SIG-M5 treated with dmso at 0.1 percent for 504 hours (cell line): ENCODE results near the gene PYGB.
"Not testable (repeated sequence)": the region's sequence is repeated elsewhere in the genome, so short reads cannot be mapped to it uniquely, and the experiment has no call there.

Experiments used
- DNase-seq: peaks from one replicate; lab custom pipeline; 2025; ENCODE audit not compliant: unreplicated experiment; lab: John Stamatoyannopoulos, UW

Gene PYGB

GRCh38 chr20:25310268-25310920 is 62.5 kb downstream of the PYGB start:
- DNase-seq: peak; percentile 70

GRCh38 chr20:25310921-25311728 is 63.2 kb downstream of the PYGB start:
- DNase-seq: no peak

GRCh38 chr20:25312716-25313115 is 64.8 kb downstream of the PYGB start:
- not testable (repeated sequence) for DNase-seq

GRCh38 chr20:25313593-25313992 is 65.7 kb downstream of the PYGB start:
- DNase-seq: no peak

GRCh38 chr20:25314497-25315417 is 66.9 kb downstream of the PYGB start:
- no peak for DNase-seq

- DNase-seq: no peak
Measured at GRCh38 chr20:25315418-25316210, 67.7 kb downstream of the PYGB start.

GRCh38 chr20:25316506-25317190 is 68.8 kb downstream of the PYGB start:
- DNase-seq: no peak

GRCh38 chr20:25317351-25318075 is 69.6 kb downstream of the PYGB start:
- no peak for DNase-seq

- DNase-seq: peak; percentile 98
Measured at GRCh38 chr20:25318471-25319240, 70.8 kb downstream of the PYGB start.

- no peak for DNase-seq
Measured at GRCh38 chr20:25319241-25320034, 71.6 kb downstream of the PYGB start.

- no peak for DNase-seq
Measured at GRCh38 chr20:25320035-25320800, 72.3 kb downstream of the PYGB start.

GRCh38 chr20:25321262-25321831 is 73.5 kb downstream of the PYGB start:
- DNase-seq: no peak

GRCh38 chr20:25321991-25322390 is 74.1 kb downstream of the PYGB start:
- DNase-seq: no peak

- no peak for DNase-seq
Measured at GRCh38 chr20:25323496-25324246, 75.8 kb downstream of the PYGB start.

- DNase-seq: peak; percentile 82
Measured at GRCh38 chr20:25324412-25324811, 76.5 kb downstream of the PYGB start.

GRCh38 chr20:25325073-25325472 is 77.2 kb downstream of the PYGB start:
- DNase-seq: no peak
